Measurements from ENCODE around the gene TNFRSF1A.
"Not testable (repeated sequence)": the region's sequence is repeated elsewhere in the genome, so short reads cannot be mapped to it uniquely, and the experiment has no call there.

The TNFRSF1A gene

DNA sequence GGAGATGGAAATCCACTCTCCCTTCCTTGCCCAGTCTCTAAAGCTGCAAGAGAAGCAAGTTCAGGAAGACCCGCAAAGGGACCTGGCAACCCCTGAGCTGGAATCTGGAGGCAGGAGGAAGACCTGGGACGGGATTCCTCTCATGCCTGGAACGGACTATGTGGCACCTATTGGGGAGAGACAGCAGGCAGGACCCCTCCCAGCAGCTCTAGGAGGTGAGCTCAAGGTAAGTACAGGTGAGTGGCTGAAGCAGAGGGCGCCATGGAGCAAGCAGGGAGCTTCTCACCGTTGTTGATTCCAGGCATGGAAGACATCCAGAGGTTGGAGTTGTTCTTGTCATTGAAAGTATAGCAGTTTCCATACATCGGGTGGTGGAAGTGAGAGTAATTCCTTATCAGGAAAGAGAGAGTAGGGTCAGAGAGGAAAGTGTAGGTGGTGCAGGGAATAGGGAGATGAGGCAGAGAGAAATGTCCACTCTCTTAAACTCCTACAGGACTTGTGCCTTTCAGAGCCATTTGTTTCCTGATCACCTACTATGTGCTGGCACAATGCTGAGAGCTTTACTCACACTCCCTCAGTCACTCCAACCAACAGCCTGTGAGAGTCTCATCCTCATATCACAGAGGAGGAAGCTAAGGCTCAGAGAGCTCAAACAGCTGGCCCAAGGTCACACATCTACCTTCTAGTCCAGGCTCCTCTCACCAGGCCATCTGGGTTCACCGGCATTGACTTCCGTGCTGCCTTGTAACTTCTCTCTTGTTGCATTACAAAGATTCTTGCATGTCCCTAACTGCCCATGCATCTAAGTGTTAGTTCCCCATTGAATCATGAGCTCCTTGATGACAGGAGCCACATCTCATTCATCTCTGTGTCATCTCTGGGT is 13.9 kb upstream of the TNFRSF1A start:
- no peak for DNase-seq

DNA sequence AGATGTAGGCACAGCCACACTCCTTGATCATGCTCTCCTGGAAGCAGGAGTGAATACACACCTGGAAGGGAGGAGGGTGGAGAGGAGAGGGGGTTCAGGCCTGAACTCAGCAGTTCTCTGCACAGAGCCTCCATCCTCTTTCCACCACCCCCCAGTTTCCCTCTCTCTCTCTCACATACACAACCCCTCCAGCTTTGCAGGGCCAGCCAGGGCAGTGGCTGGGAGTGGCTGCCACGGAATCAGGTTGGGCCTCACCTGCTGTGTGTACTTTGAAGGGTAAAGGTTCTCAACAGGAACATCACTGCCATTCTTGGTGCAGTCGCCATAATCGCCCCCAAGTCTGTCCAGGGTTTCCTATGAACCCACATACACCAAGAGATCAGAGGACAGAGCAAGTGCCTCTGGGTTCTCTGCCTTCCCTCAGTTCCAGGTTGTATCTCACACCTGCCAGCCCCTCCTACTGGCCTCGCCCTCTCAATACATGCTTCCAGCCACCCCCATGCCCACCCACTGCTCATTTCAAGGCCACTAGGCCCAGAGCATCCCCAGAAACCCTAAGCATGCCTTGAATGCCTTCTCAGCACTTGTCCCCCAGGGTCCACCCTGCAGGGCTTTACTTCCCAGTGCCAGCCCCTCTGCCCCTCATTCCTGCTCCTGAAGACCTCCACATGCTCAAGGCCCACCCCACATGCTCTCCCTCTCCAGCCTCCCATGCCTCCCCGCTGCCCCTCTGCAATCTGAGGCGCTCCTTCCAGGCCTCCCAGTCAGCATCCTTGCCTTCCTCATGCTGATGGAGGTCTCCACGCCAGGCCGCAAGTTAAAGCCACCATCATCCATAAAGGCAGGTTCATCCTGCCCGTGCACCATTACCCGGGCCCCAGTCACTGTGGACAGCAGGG is 12.9 kb upstream of the TNFRSF1A start:
- no peak for DNase-seq

DNA sequence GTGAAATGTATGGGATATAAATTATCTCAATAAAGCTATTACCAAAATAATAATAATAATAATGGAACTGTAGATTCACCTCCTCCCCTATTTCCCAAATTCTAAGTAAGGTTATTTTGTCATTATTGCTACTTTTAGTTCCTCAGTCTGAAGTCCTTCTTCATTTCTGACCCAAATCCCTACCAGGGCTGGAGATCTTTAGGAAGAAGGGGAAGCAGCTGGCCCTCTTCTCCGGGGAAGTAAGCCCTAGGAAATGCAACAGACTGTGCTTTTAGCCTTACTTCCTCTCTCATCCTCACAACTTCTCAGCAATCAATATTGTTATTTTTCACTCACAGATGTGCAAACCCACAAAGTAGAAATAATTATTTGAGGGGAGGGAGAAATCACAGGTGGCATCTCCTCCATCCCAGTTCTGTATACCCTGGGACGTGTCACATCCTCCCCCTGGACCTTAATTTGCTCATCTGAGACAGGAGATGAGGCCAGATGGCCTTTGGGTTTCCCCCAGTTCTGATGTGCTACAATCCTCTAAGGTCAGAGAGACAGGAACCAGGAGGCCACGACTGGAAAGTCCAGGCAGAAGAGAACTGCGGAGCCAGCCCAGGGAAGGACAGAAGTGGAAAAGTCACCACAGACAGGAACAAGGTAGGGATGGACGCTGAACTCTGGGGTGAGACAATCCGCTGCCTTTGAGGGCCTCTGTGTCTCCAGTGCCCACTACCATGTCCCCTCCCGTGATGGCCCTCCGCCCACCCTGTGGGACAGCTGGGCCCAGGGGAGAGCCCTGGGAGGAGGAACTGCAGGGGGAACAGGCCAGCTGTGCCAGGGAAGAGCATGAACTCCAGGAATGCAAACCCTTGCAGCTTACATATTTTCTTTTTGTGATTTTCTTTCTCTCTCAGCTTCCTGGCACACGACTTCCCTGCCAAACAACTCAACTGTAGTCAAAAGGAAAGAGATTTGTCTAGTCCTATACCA is 10.6 kb upstream of the TNFRSF1A start:
- DNase-seq: no peak

DNA sequence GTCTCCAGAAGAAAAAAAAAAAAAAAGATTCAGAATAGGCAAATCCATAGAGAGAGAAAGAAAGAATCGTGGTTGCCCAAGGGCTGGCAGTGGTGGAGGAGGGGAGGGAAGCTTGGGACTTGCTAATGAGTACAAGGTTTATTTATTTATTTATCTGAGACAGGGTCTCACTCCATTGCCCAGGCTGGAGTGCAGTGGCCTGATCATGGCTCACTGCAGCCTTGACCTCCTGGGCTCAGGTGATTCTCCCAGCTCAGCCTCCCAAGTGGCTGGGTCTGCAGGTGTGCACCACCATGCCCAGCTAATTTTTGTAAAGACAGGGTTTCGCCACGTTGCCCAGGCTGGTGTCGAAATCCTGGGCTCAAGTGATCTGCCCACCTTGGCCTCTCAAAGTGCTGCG is 9.7 kb upstream of the TNFRSF1A start:
- DNase-seq: no peak

DNA sequence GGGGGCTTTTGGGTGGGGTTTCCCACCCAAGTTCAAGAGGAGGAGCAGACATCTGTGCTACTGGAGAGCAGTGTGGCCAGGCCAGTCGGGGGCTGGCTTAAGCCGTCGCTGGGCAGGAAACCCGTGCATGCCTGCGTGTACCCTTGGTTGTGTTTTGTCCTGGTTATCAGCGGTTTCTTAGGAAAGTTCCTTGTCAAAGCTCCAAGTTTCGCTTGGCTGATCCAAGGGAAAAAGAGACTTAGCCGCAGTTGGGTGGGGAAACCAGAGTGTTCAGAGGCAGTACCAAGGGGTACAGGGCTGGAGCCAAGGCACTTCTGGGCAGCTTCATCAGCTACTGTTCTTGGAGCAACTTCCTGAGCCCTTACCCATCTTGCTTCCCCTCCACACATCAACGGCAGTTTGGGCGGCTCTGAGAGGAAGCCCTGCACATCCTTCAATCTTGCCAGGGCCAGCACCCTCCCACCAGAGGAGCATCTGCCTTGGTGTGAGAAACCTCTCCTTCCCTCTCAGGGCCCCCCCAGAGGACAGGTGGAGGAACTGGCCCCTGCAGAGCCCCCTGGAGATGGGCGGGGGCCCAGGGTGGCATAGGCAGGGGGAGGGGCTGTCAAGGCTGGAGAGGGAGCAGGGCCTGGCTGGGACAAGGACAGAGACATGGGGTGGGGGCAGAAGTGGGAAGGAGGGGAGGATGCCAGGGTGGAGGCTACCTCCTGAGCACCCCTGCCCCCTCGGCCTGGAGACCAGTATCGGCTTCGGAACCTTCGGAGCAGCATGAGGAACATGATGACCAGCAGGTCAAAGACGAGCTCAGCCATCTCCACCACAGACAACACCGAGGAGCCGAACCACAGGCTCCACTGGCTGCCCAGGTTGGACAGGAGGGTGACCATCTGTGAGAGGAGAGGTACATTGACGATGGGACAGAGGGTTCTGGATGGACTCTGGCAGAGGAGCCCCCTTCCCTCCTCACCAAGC is 5.8 kb upstream of the TNFRSF1A start:
- DNase-seq: no peak

DNA sequence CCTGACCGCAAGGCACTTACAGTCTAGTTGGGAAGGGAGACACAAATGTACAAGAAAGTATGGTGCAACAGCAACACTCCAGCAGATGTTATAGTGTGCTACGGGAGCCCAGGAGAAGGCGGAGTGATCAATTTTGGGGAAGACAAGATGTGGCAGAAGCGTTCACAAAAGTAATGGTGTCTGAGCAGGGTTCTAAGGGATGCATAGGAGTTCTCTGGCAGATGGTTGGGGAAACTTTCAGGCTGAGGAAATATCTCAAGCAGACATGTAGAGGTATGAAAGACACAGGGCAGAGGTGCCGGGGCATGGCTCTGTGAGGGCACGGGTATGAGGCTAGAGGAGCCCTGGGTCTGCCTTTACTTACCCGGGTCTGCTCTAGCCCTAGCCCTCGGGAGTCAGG is 5.1 kb upstream of the TNFRSF1A start:
- no peak for DNase-seq

DNA sequence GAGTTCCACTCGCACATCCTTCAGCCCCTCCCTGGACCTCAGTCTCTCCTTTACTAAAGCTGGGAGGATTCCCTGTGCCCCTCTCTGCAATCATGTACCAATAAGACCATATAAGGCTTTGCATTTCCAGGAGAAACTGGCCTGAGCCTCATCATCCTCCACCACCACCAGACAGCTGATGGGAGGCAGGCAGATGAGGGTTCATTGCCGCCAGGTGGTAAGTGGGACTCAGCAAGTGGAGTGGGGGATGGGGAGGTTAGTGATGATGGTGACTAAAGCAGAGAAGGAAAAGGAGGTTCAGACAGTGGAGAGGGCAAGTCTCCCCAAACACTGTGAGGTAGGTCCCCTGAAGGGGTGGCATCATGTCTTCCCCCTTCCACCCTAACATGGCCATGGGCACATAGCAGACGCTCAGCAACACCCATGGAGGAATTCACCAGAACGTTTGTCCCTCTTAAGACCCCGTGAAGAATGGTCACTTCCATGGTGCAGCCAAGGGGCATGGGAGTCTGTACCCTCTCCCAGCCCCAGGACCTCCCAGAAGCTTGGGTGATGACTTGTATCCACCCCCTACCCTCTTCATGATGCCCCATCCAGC is 4.5 kb upstream of the TNFRSF1A start:
- DNase-seq: no peak

DNA sequence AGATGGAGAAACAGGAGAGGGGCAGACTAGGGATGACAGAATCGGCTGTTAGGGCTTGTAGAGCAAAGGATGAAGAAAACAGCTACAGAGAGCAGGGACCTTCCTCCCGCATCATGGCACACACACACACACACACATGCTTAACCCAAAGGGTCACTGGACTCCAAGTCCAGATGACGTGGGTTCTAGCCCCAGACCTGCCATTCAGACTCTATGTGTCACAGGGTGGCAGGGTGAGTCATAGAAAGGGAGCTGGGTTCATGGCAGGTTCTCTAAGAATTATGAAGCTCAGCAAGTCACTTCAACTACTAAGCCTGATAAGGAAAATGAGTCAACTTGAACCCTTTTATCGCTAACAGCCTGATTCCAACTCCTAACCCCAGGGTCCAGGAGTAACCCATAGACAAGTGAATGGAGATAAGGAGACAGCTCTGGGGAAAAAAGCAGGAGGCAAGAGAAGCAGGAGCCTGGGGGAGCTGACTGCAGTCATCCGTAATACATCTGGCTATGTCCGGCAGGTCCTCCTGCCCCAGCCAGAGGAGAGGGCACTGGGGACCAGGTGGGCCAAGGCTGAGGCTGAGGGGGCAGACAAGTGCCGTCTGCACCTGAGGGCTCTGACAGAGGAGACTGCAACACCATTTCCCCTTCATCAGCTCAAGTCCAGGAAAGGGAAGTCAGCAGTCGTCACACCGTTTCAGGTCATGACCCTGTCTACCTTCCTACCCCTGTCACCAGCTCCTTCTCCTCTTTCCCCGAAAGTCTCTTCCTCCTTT is 3.6 kb upstream of the TNFRSF1A start:
- no peak for DNase-seq

DNA sequence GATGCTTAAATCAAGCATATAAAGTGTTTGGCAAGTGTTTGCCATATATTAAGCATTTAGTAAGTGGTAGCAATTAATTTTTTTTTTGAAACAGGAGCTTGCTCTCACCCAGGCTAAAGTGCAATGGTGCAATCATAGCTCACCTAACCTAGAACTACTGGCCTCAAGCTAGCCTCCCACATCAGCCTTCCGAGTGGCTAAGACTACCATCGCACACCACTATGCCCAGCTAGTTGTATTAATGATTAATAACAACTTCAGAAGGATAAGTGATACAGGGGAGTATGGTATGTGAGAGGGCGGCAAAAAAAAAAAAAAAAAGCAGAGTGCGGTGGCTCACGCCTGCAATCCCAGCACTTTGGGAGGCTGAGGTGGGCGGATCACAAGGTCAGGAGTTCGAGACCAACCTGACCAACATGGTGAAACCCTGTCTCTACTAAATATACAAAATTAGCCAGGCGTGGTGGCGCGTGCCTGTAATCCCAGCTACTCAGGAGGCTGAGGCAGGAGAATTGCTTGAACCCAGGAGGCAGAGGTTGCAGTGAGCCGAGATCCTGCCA is 2.3 kb upstream of the TNFRSF1A start:
- DNase-seq: not testable (repeated sequence)

DNA sequence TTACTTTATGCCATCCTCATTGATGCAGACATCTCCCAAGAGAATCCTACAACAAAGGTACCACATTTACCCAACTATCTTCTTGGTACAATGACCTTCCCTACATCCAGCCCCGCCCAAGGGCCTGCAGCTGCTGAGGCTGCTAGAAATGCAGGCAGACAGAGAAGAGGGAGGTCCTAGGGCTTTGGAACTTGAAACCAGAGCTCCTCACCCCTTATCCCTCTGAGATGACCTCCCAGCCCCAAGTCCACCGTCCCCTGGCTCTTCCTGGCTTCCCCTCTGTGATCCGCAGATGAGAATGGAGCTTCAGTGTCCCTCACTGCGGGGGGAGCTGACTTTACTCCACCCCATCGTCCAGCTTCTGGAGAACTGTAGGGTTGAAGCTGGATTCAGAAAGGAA is 1.6 kb upstream of the TNFRSF1A start:
- no peak for DNase-seq

DNA sequence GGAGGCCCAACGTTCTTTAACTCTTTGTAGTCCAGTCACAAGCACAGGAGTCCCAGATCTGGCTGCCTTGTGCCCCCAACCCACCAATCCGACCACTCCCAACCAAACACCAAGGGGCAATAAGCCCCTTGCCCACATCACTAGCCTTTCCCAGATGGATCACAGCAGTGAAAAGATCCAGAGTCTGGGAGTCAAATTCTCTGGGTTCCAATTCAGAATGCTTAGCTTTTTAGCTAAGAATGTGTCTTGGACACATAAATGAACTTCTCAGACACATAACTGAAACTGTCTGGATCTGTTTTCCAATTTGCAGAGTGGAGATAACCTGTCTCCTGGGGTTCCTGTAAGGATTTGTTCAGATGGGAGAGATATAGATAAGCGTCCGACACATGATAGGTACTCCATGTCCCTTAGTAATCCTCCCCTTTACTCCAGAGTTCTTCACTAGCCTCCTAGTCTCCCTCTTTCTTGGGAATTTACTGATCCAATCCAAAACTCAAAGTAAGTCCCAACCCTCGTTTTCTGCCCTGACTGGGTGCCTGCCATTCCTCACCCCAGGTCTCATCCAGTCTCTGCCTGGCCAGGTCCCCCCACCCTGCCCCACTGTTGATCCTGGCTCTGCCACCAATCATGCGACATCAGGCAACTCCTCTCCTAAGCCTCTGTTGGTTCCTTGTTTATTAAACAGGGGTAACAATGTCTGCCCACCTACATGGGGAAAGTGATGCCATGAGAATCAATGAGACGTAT is 439 bp upstream of the TNFRSF1A start:
- no peak for DNase-seq

DNA sequence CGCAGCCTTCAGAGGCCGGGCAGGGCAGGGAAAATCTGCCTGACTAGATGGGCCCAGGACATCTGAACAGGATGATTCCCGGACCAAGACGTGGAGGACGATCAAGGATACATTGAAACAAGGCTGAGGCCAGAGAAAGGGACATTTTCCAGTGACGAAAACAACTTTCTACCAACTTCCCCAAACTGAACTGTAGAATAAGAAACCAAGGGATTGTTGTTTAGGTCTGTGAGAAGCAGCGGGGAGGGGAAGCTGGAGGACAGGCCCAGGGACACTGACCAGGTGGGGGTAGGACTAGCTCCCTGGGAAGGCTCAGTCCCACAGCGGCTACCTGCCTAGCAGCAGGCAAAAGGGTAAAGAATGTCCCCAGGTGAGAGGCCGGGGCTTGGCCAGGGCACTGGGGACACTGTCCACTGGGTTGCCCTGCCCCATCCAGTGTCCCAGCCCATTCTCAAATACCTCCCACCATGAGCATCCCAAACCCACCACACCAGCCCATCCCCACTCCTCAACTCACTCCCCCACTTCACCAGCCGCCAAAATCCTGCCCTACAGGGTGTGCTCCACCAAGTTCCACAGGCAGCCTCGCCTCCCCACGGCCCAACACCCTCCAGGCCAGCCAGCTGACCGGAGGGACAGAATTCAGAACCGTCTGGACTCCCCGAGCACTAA is 995 bp downstream of the TNFRSF1A start:
- no peak for DNase-seq

DNA sequence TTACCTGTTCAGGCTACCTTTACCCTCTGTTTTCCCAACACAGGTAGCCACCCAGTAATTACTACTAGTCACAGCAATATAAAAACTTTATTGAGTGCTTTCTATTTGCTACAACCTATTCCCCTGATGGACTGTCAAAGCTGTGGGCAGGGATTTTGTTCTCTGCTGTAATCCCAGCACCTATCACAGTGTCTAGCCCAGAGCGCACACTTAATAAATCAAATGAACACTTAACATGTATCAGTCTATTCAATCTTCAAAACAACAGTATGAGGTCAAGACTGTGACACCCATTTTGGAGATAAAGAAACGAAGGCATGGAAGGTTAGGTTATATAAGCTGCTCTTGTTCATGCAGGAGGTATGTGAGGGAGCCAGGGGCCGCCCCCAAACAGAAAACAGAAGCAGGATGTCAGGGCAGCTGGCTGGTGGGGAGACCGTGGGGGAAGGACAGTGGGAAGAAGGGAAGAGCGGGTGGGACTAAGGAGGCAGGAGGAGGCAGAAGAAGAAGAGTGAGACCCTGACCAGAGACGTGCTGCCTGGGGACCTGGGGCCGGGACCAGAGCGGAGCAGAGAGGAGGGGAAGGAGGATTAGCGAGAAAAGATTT is 1.7 kb downstream of the TNFRSF1A start:
- DNase-seq: no peak

DNA sequence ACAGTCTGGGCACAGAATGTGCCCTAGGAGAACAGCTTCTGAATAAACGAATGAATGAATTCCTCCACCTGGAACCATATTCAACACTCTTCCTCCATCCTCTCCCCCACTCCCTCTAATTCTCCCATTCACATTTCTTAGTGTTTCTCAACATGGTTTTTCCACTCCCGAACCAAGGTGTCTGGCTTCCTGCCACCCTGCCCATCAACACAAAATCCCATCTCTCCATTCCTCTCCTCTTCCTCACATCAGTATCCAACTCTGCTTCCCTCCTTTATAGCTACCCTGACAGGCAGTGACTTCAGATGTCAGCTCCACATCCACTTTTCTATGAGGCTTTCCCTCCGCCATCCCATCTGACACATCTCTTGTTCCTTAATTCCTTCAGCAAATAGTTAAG is 2.9 kb downstream of the TNFRSF1A start:
- DNase-seq: no peak

DNA sequence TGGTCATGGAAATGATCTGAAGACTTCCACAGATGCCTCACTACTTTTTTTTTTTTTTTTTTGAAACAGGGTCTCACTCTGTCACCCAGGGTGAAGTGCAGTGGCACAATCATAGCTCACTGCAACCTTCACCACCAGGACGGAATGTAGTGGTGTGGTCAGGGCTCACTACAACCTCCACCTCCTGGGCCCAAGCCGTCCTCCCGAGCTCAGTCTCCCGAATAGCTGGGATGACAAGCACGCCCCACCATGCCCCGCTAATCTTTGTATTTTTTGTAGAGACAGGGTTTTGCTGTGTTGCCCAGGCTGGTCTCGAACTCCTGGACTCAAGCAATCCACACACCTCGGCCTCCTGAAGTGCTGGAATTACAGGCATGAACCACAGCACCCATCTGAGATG is 3.3 kb downstream of the TNFRSF1A start:
- not testable (repeated sequence) for DNase-seq

DNA sequence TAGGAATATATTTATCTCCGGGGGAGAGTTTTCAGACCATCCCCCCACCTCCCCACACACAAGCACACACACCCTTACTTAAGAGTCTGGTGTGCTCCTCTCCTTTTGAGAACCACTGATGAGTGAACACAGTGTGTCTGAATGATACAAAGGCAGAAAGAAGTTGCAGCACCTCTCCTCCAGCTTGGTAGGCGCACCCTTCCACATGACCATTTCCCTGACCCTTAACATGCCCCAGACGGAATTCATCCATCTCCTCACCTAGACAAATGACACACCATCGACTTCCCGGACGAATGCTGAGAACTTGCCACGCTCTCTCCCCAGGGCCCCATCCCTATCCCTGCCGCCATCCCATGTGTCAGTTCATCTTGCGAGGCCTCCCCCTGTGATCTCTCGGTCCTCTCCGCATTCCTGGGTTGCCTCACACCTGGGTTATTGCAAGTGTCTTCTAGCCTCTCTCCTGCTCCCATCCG is 3.9 kb downstream of the TNFRSF1A start:
- DNase-seq: no peak

DNA sequence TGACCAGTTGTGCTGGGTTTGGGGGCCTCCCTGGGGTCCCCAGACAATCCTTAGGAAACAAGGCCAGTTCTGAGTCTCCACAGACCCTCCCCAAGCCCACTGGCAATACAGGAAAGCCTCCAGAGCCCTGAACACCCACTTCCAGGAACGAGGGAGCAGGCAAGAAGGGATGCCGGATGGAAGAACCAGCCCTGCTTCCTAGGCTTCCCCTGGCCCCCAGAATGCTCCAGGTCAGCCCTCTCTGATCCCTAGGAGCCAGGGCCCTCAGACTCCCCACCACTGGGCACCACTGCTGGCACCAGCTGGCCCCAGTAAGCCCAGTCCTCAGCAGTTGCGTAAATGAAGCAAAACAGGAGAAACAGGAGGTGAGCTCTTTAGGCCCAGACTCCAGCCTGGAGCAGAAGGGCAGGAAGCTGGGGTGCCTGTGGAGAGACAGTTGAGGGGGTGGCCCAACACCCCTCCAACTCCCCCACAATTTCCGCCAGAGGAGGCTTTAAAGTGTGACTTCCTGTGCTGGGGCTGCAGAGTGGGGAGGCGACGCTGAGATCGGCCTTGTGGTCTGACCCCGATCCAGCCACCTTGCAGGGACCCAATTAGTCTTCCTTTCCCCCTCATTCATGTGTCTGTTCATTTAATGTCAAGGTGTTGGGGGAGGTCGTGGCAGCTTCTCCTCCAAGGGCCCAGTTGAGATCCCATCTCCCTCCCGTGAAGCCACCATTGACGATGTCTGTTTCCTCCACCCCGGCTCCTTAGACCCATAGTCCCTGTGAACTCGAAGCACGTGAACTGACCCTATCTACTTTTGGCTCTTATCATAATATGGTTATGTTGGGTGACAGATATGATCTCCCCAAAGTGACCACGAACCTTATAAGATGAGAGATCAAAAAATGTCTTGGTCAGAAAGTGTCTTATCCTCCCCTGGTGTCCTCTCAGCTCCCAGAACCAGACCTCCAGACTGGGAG is 4.7 kb downstream of the TNFRSF1A start:
- no peak for DNase-seq
